ENCODE measurements around the gene ZP1. TPM values are rescaled to one million over a fixed set of nuclear protein-coding genes. Genes with fewer than 3 reads are reported as not detected.

The ZP1 gene
- total and polyA plus RNA-seq, 2 experiments from 2014 or later, result not detected

GRCh38 chr11:60854847-60855725 lies 12.3 kb upstream of the ZP1 start:
- H3K27me3 Mint-ChIP-seq (ENCODE audit: insufficient read depth, low read depth, poor library complexity), result peaks cover 21% of the 10 kb centered on the region
- Histone ChIP-seq H3K27ac (ENCODE audit: low read depth) (no peak overlapping the region), H4K20me1 (replicated peaks; ENCODE audit: insufficient read depth) (no peaks in the 10 kb centered on the region; the same call in 1 of the 2 replicates), H3K79me2 (replicated peaks; ENCODE audit: insufficient read depth) (no peaks in the 10 kb centered on the region), H3K27me3 (ENCODE audit: insufficient read depth) (peaks cover 23% of the 10 kb centered on the region), H3K4me3 (no peak overlapping the region), H3K4me1 (ENCODE audit: insufficient read depth) (0 out of 2 replicates have a peak, but pooled peaks cover 5% of the 10 kb centered on the region), H3F3A (replicated peaks; ENCODE audit: low read depth) (peaks cover 9% of the 10 kb centered on the region; the same call in 1 of the 2 replicates), H3K9me2 (ENCODE audit: insufficient read depth) (no peaks in the 10 kb centered on the region), H3K36me3 (ENCODE audit: insufficient read depth) (no peaks in the 10 kb centered on the region), H2AFZ (no peak overlapping the region), H3K4me2 (no peak overlapping the region)
- no peak overlapping the region for H3K4me3 Mint-ChIP-seq
- H3K36me3 Mint-ChIP-seq (ENCODE audit: low read depth), result peaks cover 22% of the 10 kb centered on the region
- H3K9me3 Mint-ChIP-seq, result no peaks in the 10 kb centered on the region; the same call in 2 of the 3 replicates
- peaks cover 15% of the 10 kb centered on the region for H3K4me1 Mint-ChIP-seq
- no peak overlapping the region for H3K27ac Mint-ChIP-seq
- DNase-seq (ENCODE audit: low spot score) (no peak), ATAC-seq (no peak)
- TF ChIP-seq ZNF114 (CRISPR knock-in tag; IDR thresholded peaks at IDR 0.05) (no peak), NANOG (IDR thresholded peaks at IDR 0.05; ENCODE audit: borderline replicate concordance) (no peak), ZNF331 (CRISPR knock-in tag; IDR thresholded peaks at IDR 0.05; ENCODE audit: low read depth) (no peak), STAT1 (IDR thresholded peaks at IDR 0.05; ENCODE audit: unreplicated experiment) (no peak), REST (IDR thresholded peaks at IDR 0.05; ENCODE audit: unreplicated experiment) (no peak), ZNF462 (CRISPR knock-in tag; IDR thresholded peaks at IDR 0.05) (no peak), JUNB (IDR thresholded peaks at IDR 0.05; ENCODE audit: unreplicated experiment) (no peak), POLR2AphosphoS5 (IDR thresholded peaks at IDR 0.05; ENCODE audit: low read depth) (no peak), EZH2 (IDR thresholded peaks at IDR 0.05; ENCODE audit: low read depth, unreplicated experiment) (no peak), CTCF (conservative IDR thresholded peaks at IDR 0.05; ENCODE audit: low read depth in 2 of 2) (no peak), EZH2phosphoT487 (IDR thresholded peaks at IDR 0.05; ENCODE audit: unreplicated experiment) (no peak), ETS1 (IDR thresholded peaks at IDR 0.05) (no peak), CREB1 (CRISPR knock-in tag; IDR thresholded peaks at IDR 0.05; ENCODE audit: low read depth) (no peak)

All from GM23338 (cell line).